Measurements from ENCODE around the gene ANKRD28. TPM values are rescaled to one million over a fixed set of nuclear protein-coding genes. Genes with fewer than 3 reads are reported as not detected.
"Not testable (repeated sequence)": the region's sequence is repeated elsewhere in the genome, so short reads cannot be mapped to it uniquely, and the experiment has no call there.

Gene ANKRD28
- total RNA-seq, 2 donors from 2014 or later = 54.5 to 69.3 TPM

DNA sequence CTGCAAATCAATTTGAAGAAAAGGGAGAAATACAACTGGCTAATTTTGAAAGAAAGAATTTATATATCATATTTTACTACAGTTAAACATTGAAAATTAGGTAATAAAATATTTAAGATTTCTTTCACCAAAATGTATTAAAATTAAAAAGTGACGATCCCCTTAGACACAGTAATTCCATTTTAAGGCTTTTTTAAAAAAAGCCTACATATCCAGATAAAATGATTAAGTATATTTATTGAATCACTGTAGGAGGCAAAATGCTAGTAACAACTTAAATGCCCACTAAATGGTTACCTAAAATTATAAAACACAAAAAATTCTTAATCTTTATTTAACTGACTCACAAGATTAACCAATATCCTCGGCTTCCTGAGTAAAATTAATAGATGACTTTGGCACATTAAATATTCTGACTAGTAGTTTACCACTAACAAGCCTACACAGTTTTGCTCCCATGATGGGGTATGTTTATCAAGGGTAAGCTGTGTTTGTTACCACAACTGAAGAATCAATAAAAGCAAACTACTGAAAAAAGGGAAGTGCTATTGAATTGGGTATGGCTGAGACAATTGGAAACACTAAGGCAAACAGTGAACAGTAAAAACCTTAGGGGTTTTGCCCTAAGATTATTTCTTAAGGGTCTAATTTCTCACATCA is 28.4 kb downstream of the ANKRD28 start:
- H3K4me3 Mint-ChIP-seq = peak overlapping the region; percentile 77
- no peak for ATAC-seq (replicated peaks)
- peaks cover 50% of the 10 kb centered on the region for H3K36me3 Mint-ChIP-seq (ENCODE audit: low read depth)
- H3K27me3 Mint-ChIP-seq = no peaks in the 10 kb centered on the region
- peak overlapping the region; percentile 97 for H3K27ac Mint-ChIP-seq
- H3K4me1 Mint-ChIP-seq = peaks cover 40% of the 10 kb centered on the region
- H3K9me3 Mint-ChIP-seq = no peaks in the 10 kb centered on the region

DNA sequence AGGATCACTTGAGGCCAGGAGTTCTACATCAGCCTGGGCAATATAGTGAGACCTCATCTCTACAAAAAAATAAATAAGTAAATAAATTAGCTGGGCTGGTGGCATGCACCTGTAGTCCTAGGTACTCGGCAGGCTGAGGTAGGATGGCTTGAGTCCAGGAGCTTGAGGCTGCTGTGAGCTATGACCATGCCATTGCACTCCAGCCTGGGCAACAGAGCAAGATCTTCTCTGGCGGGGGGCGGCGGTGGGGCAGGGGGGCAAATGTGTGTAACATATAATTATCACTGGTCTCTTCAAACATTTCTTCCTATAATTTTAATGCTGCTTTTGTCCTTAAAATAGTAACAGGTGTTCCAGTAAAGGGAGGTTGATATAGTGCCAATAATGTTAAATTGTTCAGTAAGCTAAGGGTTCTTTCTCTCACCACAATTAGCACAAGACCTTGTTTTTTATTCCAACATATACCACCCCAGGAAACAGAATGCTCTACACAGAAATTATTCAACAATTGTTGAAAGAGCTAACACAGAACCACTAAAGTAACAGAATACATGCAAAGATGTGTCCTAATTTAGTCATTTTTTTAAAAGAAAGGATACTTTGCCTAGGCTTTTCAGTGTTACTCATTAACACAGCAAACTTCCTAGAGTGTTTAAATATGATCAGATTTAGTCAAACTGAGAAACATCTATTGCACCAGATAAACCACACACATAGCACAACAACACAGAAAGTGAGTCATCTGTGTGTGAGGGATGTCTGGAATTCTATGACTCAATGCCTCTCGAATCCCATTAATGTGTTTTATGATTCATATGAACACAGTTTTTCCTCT is 29.1 kb downstream of the ANKRD28 start:
- Mint-ChIP-seq H3K4me3 (peak overlapping the region; percentile 77), H3K27ac (peak overlapping the region; percentile 97), H3K4me1 (peaks cover 34% of the 10 kb centered on the region), H3K9me3 (no peaks in the 10 kb centered on the region), H3K27me3 (no peaks in the 10 kb centered on the region), H3K36me3 (ENCODE audit: low read depth) (peaks cover 57% of the 10 kb centered on the region)
- ATAC-seq (replicated peaks) = peak; percentile 96

GRCh38 chr3:15766406-15766805 is 31.4 kb downstream of the ANKRD28 start:
- H3K4me1 Mint-ChIP-seq = peaks cover 16% of the 10 kb centered on the region
- H3K27me3 Mint-ChIP-seq = no peaks in the 10 kb centered on the region
- no peak overlapping the region for H3K4me3 Mint-ChIP-seq
- H3K36me3 Mint-ChIP-seq (ENCODE audit: low read depth) = peaks cover 57% of the 10 kb centered on the region
- H3K27ac Mint-ChIP-seq = no peak overlapping the region
- H3K9me3 Mint-ChIP-seq = no peaks in the 10 kb centered on the region
- no peak for ATAC-seq (replicated peaks)

- ATAC-seq (replicated peaks) = no peak
- peaks cover 7% of the 10 kb centered on the region for H3K4me1 Mint-ChIP-seq
- no peaks in the 10 kb centered on the region for H3K27me3 Mint-ChIP-seq
- no peak overlapping the region for H3K27ac Mint-ChIP-seq
- peaks cover 52% of the 10 kb centered on the region for H3K36me3 Mint-ChIP-seq (ENCODE audit: low read depth)
- H3K4me3 Mint-ChIP-seq = no peak overlapping the region
- no peaks in the 10 kb centered on the region for H3K9me3 Mint-ChIP-seq
These were observed 39.5 kb downstream of the ANKRD28 start for GRCh38 chr3:15758295-15758694.

DNA sequence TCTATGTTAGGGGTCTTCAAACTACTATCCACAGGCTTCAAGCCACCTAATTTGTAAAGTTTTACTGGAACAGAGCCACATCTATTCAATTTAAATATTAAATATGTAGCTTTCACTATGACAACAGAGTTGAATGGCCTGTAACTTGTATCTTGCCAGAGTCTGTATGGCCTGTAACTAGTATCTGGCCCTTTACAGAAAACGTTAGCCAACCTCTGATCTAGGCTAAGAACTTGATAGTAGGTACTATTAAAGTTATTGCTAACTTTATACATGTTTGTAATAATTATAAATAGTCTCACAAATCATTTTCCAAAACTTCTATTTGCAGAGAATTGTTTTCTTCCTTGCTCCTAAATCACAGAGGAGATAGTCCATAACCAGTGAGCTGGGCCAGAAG is 40.0 kb downstream of the ANKRD28 start:
- ATAC-seq (replicated peaks) = no peak
- Mint-ChIP-seq H3K9me3 (no peaks in the 10 kb centered on the region), H3K27ac (no peak overlapping the region), H3K36me3 (ENCODE audit: low read depth) (peaks cover 49% of the 10 kb centered on the region), H3K4me1 (peaks cover 10% of the 10 kb centered on the region), H3K4me3 (no peak overlapping the region), H3K27me3 (no peaks in the 10 kb centered on the region)

- no peak for ATAC-seq (replicated peaks)
- Mint-ChIP-seq H3K36me3 (ENCODE audit: low read depth) (peaks cover 44% of the 10 kb centered on the region), H3K4me3 (no peak overlapping the region), H3K27me3 (no peaks in the 10 kb centered on the region), H3K27ac (no peak overlapping the region), H3K4me1 (peaks cover 12% of the 10 kb centered on the region), H3K9me3 (no peaks in the 10 kb centered on the region)
These were observed 41.3 kb downstream of the ANKRD28 start for GRCh38 chr3:15756505-15756904.

GRCh38 chr3:15755780-15756179 is 42.0 kb downstream of the ANKRD28 start:
- Mint-ChIP-seq H3K27ac (no peak overlapping the region), H3K9me3 (no peaks in the 10 kb centered on the region), H3K4me3 (no peak overlapping the region), H3K36me3 (ENCODE audit: low read depth) (peaks cover 44% of the 10 kb centered on the region), H3K4me1 (peaks cover 12% of the 10 kb centered on the region), H3K27me3 (no peaks in the 10 kb centered on the region)
- no peak for ATAC-seq (replicated peaks)

GRCh38 chr3:15755181-15755580 is 42.6 kb downstream of the ANKRD28 start:
- H3K4me1 Mint-ChIP-seq = peaks cover 12% of the 10 kb centered on the region
- ATAC-seq (replicated peaks) = no peak
- no peaks in the 10 kb centered on the region for H3K27me3 Mint-ChIP-seq
- no peaks in the 10 kb centered on the region for H3K9me3 Mint-ChIP-seq
- no peak overlapping the region for H3K27ac Mint-ChIP-seq
- H3K36me3 Mint-ChIP-seq (ENCODE audit: low read depth) = peaks cover 45% of the 10 kb centered on the region
- no peak overlapping the region for H3K4me3 Mint-ChIP-seq

DNA sequence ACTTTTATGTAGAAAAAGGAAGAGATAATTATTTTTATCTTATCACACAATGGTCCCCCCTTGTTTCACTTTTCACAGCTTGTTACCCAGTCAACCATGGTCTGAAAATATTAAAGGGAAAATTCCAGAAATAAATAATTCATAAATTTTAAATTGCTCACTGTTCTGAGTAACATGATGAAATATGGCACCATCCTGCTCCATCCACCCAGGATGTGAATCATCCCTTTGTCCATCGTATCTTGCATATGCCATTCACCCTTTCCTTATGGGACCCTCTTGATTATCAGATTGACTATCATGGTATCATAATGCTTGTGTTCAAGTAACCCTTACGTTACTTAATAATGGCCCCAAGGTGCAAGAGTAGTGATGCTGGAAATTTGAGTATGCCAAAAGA is 43.7 kb downstream of the ANKRD28 start:
- H3K4me3 Mint-ChIP-seq = no peak overlapping the region
- peaks cover 12% of the 10 kb centered on the region for H3K4me1 Mint-ChIP-seq
- no peak overlapping the region for H3K27ac Mint-ChIP-seq
- H3K36me3 Mint-ChIP-seq (ENCODE audit: low read depth) = peaks cover 45% of the 10 kb centered on the region
- H3K9me3 Mint-ChIP-seq = no peaks in the 10 kb centered on the region
- no peak for ATAC-seq (replicated peaks)
- H3K27me3 Mint-ChIP-seq = no peaks in the 10 kb centered on the region

GRCh38 chr3:15753056-15753710 is 44.6 kb downstream of the ANKRD28 start:
- no peak overlapping the region for H3K27ac Mint-ChIP-seq
- H3K36me3 Mint-ChIP-seq (ENCODE audit: low read depth) = peaks cover 48% of the 10 kb centered on the region
- H3K4me3 Mint-ChIP-seq = no peak overlapping the region
- H3K27me3 Mint-ChIP-seq = no peaks in the 10 kb centered on the region
- peaks cover 16% of the 10 kb centered on the region for H3K4me1 Mint-ChIP-seq
- no peaks in the 10 kb centered on the region for H3K9me3 Mint-ChIP-seq
- no peak for ATAC-seq (replicated peaks)

DNA sequence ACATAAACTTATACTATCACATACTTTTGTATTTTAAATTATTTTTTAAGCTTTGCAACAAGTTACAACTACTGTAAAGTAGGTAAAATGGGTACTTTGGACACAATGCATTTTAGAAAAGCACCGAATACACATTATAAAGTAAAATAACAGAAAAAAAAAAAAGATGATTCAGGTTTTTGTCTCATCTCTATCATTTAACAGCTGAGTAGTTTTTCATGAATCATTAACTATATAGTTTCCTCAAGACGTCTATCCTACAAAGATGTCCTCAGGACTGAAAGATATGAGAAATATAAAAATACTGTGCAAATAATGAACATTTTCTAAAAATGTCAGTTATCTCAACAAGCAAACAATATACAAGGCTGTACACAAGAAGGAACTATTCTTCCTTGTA is 46.9 kb downstream of the ANKRD28 start:
- no peak overlapping the region for H3K4me3 Mint-ChIP-seq
- no peaks in the 10 kb centered on the region for H3K27me3 Mint-ChIP-seq
- ATAC-seq (replicated peaks) = no peak
- peaks cover 37% of the 10 kb centered on the region for H3K4me1 Mint-ChIP-seq
- peaks cover 5% of the 10 kb centered on the region for H3K9me3 Mint-ChIP-seq
- peaks cover 50% of the 10 kb centered on the region for H3K36me3 Mint-ChIP-seq (ENCODE audit: low read depth)
- no peak overlapping the region for H3K27ac Mint-ChIP-seq

DNA sequence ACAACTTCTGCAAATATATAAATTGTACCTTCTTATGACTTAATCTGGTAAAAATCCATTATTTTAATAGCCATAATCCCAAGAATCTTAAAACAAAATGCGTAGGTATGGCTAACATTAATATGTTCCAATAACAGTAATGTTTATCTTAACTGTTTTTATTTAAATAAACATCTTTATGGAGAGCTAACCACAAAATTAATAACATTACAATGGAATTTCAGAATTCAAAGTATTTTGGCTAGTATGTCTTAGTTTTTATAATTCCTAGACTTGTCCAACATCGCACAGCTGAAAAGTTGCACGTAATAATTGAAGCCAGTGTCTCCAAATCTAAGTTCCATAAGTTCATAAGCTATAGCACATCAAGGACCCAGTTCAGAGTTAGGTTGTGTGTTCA is 47.6 kb downstream of the ANKRD28 start:
- Mint-ChIP-seq H3K36me3 (ENCODE audit: low read depth) (peaks cover 57% of the 10 kb centered on the region), H3K4me1 (peaks cover 44% of the 10 kb centered on the region), H3K27me3 (no peaks in the 10 kb centered on the region), H3K9me3 (peaks cover 5% of the 10 kb centered on the region), H3K27ac (no peak overlapping the region), H3K4me3 (no peak overlapping the region)
- no peak for ATAC-seq (replicated peaks)

- not testable (repeated sequence) for H3K9me3 Mint-ChIP-seq, H3K27me3 Mint-ChIP-seq
- peaks cover 38% of the 10 kb centered on the region for H3K4me1 Mint-ChIP-seq
- peak overlapping the region; percentile 64 for H3K4me3 Mint-ChIP-seq
- peak; percentile 88 for ATAC-seq (replicated peaks)
- H3K36me3 Mint-ChIP-seq (ENCODE audit: low read depth) = peaks cover 71% of the 10 kb centered on the region
- H3K27ac Mint-ChIP-seq = peak overlapping the region; percentile 88
These were observed 51.9 kb downstream of the ANKRD28 start for GRCh38 chr3:15745896-15746295.

DNA sequence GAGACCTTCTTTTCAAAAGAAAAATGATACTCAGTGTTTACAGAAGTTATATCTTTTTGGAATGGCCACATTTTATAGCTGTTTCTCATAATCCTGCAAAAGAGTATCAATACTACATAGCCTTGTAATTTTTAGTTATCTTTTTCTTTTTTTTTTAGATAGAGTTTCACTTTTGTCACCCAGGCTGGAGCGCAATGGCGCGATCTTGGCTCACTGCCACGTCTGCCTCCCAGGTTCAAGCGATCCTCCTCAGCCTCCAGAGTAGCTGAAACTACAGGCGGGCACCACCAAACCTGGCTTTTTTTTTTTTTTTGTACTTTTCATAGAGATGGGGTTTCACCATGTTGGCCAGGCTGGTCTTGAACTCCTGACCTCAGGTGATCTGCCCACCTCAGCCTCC is 53.6 kb downstream of the ANKRD28 start:
- Mint-ChIP-seq H3K36me3 (ENCODE audit: low read depth) (peaks cover 69% of the 10 kb centered on the region), H3K9me3 (peaks cover 8% of the 10 kb centered on the region), H3K27ac (no peak overlapping the region), H3K27me3 (no peaks in the 10 kb centered on the region), H3K4me3 (no peak overlapping the region), H3K4me1 (peaks cover 38% of the 10 kb centered on the region)
- ATAC-seq (replicated peaks) = no peak

DNA sequence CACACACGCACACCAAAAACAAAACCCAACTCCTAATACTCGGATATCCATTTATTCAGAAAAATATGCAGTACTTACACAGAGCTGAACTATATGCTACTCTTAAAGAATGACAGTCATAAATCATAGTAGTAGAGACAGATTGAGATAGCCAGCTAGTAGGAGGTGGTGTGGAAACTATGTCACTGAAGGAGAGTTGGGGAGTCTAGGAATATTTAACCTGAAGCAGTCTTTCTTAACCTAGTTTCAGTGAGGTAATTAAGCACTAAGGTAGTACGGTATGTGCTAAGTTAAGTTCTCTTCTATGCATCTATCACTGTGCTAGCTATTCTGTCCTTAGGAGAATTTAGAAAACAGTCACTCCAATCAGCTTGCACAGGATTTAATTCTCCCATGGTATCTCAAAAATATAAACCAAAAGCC is 54.2 kb downstream of the ANKRD28 start:
- Mint-ChIP-seq H3K4me1 (peaks cover 38% of the 10 kb centered on the region), H3K4me3 (no peak overlapping the region), H3K36me3 (ENCODE audit: low read depth) (peaks cover 69% of the 10 kb centered on the region), H3K9me3 (peaks cover 12% of the 10 kb centered on the region), H3K27ac (peak overlapping the region; percentile 27), H3K27me3 (no peaks in the 10 kb centered on the region)
- ATAC-seq (replicated peaks) = no peak

Data from activated T-helper 17 cell treated with anti-CD3 and anti-CD28 coated beads, Interleukin-2, amount 50 U/mL, for 72 hours (primary cell).